Measurements from ENCODE around the gene CD244.

DNA sequence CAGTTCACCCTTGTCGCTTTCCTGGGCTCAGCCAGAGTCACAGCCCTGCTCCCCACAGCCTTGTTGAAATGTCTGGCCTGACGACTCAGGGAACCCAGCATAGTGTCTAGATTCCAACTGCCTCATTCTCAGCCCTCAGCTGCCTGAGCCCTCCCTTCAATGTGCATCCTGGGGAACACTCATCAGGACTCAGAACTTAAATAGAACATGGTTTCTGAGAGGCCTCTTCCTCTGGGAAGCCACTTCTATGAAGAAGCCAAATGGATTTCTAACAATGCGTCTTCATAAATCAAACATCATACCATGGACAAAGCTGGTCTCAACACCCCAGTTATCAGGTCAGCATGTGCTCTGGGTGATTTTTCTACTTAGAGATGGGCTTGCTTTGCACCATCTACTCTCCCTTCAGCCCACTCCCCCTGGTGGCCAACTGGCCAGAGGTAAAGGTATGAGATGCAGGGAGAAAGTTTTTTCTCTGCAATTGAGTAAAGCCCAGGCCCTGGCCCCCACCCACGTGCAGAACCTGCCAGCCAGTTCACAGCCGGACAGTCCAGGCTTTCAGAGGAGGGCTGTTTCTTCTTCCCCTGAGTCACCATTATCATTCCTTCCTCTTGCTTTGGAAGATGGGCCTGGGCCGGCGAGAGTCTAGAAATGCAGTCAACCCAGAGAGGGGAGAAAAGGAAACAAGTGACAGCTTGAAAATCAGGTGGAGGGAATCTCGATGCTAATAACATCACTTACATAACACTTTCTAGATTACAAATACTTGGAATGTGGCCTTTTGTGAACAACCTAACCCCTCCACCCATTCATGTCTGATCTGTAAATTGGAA is 32.1 kb downstream of the CD244 start:
- TF ChIP-seq CTCF (IDR thresholded peaks at IDR 0.05; ENCODE audit: poor library complexity) = peak; percentile 67
- no peak for TF ChIP-seq EZH2phosphoT487 (IDR thresholded peaks at IDR 0.05; ENCODE audit: low read depth, severe bottlenecking, unreplicated experiment)
- TF ChIP-seq EZH2 (IDR thresholded peaks at IDR 0.05; ENCODE audit: borderline replicate concordance) = no peak

Measured in hepatocyte (in vitro differentiated cells).